H1 (cell line): ENCODE results near the gene AOAH. TPM values are rescaled to one million over a fixed set of nuclear protein-coding genes. Genes with fewer than 3 reads are reported as not detected.

Experiments
- ATF2 ChIP-seq: IDR thresholded peaks from 2 replicates; pipeline ENCODE4 v1.6.1; 2012; ENCODE audit warnings: low read length, inconsistent platforms
- USF2 ChIP-seq: IDR thresholded peaks from 2 replicates; pipeline ENCODE4 v1.6.1; 2011; ENCODE audit warnings: low read length, improper control_type of control experiment
- polyA plus RNA-seq, 7 experiments: library from polyadenylated mRNA; depleted of rRNA in 3 of 7; stranded (reverse) in 5 of 7; unstranded in 2 of 7; fragments of >200 nt in 5 of 7; fragments of 200-250 nt in 2 of 7; gene quantifications; 1 replicate in 5 of 7; 2 replicates in 1 of 7; 4 replicates in 1 of 7; pipeline versions ENCODE4 v1.2.1 to v1.2.3, GENCODE V29; 2011 to 2013; ENCODE audit warnings: missing spikeins in 2 of 7, mixed read lengths in 2 of 7
- total RNA-seq: library from RNA; stranded (reverse); fragmentation: NEBNext Ultra II Directional; extraction: Animal tissue kit (Norgen Biotek cat#: 25700); gene quantifications from 2 replicates; pipeline ENCODE4 v1.2.1, GENCODE V29; 2021

The AOAH gene
- total and polyA plus RNA-seq, 2 of the 8 experiments (the other 6 are each of a cell fraction or from before 2014, with no cell fraction given) = 0.08 TPM; not detected in 1

- TF ChIP-seq ATF2 = no peak
- TF ChIP-seq USF2 = no peak
These were observed 5.1 kb downstream of the AOAH start (continued) for GRCh38 chr7:36719083-36719632.
